AG08396 (cell line): ENCODE data around the gene SPATA13.
"Not testable (repeated sequence)": the region's sequence is repeated elsewhere in the genome, so short reads cannot be mapped to it uniquely, and the experiment has no call there.

ENCODE experiments used
- DNase-seq: peaks from one replicate; pipeline ENCODE4 v3.0.0; 2012; ENCODE audit warnings: low spot score, mixed read lengths

Gene SPATA13

GRCh38 chr13:24313439-24313838 is 152.9 kb downstream of the SPATA13 start:
- DNase-seq = peak; percentile 42

DNA sequence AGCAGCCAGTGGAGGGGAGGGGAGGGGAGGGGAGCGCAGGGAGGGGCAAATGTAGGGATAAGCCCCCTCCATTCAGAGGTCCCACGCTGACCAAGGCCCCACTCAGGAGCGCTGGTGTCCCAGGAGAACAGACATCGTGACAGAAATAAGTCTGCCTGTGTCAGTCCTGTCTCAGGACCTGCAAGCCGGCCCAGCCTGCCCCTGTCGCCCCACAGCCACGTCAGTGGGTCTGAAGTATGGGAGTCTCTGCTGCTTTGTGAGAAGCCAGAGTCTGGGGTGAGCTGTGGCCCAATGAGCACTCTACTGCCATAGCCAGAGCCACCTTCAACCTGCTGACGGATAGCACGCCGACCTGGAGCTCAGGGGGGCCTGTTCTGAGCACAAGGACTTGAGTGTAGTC is 157.3 kb downstream of the SPATA13 start:
- not testable (repeated sequence) for DNase-seq

- DNase-seq = not testable (repeated sequence)
Measured at GRCh38 chr13:24318878-24319277, 158.4 kb downstream of the SPATA13 start.

DNA sequence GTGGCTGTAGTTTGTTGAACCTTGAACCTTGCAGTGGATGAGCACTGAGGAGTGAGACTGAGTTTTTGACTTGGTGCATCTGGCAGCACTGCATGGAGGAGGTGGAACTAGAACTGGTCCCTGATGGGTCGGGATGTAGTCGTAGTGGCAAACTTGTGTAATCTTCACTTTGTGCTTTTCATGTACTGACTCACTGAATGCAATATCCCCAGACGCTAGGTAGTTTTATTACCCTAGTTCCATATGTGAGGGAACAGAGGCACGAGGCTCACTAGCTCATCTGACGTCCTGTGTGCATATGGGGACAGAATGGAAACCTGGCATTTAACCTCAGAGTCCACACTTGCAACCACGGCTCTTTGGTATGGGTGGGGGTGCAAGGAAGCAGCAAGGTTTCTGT is 159.1 kb downstream of the SPATA13 start:
- not testable (repeated sequence) for DNase-seq

DNA sequence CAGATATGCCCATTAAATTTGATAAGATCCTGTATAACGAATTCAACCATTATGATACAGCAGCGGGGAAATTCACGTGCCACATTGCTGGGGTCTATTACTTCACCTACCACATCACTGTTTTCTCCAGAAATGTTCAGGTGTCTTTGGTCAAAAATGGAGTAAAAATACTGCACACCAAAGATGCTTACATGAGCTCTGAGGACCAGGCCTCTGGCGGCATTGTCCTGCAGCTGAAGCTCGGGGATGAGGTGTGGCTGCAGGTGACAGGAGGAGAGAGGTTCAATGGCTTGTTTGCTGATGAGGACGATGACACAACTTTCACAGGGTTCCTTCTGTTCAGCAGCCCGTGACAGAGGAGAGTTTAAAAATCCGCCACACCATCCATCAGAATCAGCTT is 160.9 kb downstream of the SPATA13 start:
- not testable (repeated sequence) for DNase-seq

DNA sequence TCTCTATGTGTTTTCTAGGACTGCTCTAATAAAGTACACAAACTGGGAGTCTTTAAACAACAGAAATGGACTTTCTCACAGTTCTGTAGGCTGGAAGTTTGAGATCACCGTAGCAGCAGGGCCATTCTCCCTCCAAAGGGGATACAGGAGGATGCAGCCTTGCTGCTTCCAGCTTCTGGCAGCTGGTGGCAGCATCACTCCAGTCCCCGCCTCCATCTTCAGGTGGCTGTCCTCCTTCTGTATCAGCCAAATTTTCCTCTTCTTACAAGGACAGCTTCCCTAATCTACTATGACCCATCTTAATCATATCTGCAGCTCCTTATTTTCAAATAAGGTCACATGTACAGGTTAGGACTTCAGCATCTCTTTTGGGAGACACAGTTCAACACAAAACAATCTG is 161.9 kb downstream of the SPATA13 start:
- DNase-seq = not testable (repeated sequence)

- no peak for DNase-seq
Measured at GRCh38 chr13:24323036-24323738, 162.7 kb downstream of the SPATA13 start.

DNA sequence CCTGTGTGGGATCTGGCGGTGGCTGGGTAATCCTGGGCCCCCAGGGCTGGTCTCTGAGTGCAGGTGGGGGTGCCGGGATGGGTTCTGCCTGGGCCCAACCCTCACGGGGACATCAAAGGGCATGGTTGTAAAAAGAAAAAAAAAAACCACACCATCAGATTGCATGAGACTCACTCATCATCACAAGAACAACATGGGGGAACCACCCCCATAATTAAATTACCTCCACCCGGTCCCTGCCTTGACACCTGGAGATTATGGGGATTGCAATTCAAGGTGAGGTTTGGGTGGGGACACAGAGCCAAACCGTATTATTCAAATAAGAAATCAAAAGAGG is 163.2 kb downstream of the SPATA13 start:
- DNase-seq = no peak

DNA sequence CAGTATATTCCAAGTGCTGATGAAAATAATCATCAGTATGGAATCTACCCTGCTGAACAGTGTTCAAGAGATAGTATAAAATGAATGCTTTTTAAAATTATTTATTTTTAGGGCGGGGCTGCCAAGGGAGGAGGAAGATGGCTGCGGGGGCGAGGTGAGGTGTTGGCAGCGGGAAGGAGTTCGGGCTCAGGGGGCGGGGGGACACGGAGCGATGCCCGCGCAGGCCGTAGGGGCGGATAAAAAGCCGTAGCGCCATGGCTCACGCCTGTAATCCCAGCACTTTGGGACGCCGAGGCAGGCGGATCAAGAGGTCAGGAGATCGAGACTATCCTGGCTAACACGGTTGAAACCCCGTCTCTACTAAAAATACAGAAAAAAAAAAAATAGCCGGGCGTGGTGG is 167.1 kb downstream of the SPATA13 start:
- DNase-seq = not testable (repeated sequence)

GRCh38 chr13:24328145-24328544 is 167.6 kb downstream of the SPATA13 start:
- no peak for DNase-seq

DNA sequence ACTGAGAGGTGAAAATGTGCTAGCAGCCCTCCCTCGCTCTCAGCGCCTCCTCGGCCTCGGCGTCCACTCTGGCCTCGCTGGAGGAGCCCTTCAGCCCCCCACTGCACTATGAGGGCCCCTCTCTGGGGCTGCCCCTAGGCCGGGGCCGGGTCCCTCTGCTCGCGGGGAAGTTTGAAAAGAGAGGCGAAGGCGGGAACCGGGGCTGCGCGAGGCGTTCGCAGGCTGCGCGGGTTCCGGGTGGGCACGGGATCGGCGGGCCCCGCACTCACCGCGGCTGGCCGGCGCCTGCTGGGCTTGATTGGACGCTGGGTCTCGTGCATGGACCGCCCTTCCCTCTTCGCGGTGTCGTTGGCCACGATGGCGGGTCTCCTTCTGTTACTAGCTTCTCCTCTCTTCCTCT is 178.2 kb downstream of the SPATA13 start:
- DNase-seq = no peak

DNA sequence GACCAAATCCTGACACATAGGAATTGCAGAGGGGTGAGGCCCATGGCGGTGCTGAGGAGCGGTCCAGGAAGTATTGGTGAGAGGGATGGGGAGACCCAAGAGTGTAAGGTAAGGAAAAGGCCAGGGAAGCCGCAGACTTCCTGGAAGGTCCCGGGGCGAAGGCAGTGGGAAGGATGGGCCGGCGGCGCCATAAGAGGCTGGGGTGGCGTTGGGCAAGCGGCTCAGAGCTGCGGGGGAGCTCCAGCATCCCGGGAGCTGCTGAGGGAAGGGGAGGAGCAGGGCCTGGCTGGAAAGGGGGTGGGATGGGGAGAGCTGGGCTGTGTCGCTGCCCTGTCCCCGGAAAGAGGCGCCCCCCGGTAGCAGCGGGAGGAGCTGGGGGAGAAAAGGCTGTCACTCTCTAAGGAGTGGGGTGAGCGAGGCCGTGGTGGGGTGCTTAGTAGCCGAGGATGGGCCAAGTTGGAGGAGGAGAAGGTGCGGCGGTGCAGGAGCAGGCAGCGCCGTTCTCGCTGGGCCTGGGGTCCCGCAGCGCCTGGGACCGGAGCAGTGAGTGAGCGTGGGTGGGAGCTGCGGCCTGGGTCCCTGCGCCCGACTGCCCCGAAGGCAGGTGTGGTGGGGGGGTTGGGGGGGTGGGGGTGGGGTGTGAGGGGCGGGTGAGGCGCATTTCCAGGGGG is 179.6 kb downstream of the SPATA13 start:
- DNase-seq = no peak

GRCh38 chr13:24340608-24340955 is 180.1 kb downstream of the SPATA13 start:
- DNase-seq = no peak

DNA sequence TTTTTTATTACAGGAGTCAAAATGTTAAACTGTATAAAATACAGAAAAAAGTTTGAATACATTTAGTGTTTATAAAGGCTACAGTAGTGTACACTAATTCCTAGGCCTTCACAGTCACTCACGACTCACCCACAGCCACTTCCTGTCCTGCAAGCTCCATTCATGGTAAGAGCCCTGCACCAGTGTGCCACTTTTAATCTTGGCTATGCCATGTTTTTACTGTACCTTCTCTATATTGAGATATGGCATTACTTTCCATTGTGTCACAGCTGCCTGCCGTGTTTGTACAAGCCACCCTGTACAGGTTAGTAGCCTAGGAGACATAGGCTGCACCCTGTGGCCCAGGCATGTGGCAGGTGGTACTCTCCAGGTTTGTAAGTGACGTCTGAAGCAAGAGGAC is 180.9 kb downstream of the SPATA13 start:
- peak; percentile 36 for DNase-seq

- DNase-seq = no peak
Measured at GRCh38 chr13:24348385-24348784, 187.9 kb downstream of the SPATA13 start.

- DNase-seq = no peak
Measured at GRCh38 chr13:24348797-24349515, 188.4 kb downstream of the SPATA13 start.

GRCh38 chr13:24349778-24350664 is 189.5 kb downstream of the SPATA13 start:
- not testable (repeated sequence) for DNase-seq

GRCh38 chr13:24351423-24351822 is 190.9 kb downstream of the SPATA13 start:
- no peak for DNase-seq

GRCh38 chr13:24353736-24354135 is 193.2 kb downstream of the SPATA13 start:
- no peak for DNase-seq

DNA sequence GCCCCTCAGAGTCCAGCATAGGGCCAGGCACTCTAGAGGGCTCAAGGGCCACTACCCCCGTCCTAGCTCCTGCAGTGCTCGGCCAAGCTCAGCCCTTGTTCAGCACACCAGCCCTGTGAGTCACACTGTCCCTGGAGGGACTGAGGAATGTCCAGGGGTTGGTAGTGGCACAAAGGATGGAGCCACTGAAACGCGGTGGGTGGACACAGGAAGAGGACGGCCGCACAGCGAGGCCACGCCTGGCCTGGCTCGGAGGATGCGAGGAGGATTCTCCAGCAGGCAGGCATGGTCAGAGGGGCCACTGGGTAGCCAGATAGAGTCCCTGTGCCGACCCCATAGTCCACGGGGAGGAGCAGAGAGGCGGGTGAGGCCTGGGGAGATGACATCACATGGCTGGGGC is 194.6 kb downstream of the SPATA13 start:
- DNase-seq = no peak

GRCh38 chr13:24356270-24356669 is 195.8 kb downstream of the SPATA13 start:
- DNase-seq = no peak
